Mesenteric fat pad (tissue), 1 donor: ENCODE data around the gene SMYD5. TPM values are rescaled to one million over a fixed set of nuclear protein-coding genes. Genes with fewer than 3 reads are reported as not detected.
A peak's percentile ranks its signal among the peaks of the same experiment; 100 is the strongest.

Source experiments
- DNase-seq: peaks from one replicate; pipeline ENCODE4 v3.0.0-alpha.2; 2020; ENCODE audit warnings: low spot score
- total RNA-seq: library from RNA; stranded (reverse); fragmentation: NEBNext Ultra II Directional; extraction: Animal tissue kit (Norgen Biotek cat#: 25700); gene quantifications from one replicate; pipeline ENCODE4 v1.2.1, GENCODE V29; 2021
- donor health status: DM: yes; HTN: yes; CAD: no.

SMYD5 gene
- total RNA-seq, 1 donor from 2014 or later = 25.1 TPM

GRCh38 chr2:73203055-73203681 lies 10.9 kb upstream of the SMYD5 start:
- DNase-seq = peak; percentile 62

- DNase-seq = no peak
Observed at GRCh38 chr2:73205611-73206010, 8.4 kb upstream of the SMYD5 start.

GRCh38 chr2:73208258-73208657 lies 5.8 kb upstream of the SMYD5 start:
- no peak for DNase-seq

- DNase-seq = no peak
Observed at GRCh38 chr2:73210019-73210418, 4.0 kb upstream of the SMYD5 start.

GRCh38 chr2:73210696-73211095 lies 3.3 kb upstream of the SMYD5 start:
- DNase-seq = no peak

- DNase-seq = no peak
Observed at GRCh38 chr2:73212098-73212447, 2.0 kb upstream of the SMYD5 start.

GRCh38 chr2:73212448-73213176 lies 1.4 kb upstream of the SMYD5 start:
- DNase-seq = no peak

- no peak for DNase-seq
Observed at GRCh38 chr2:73215254-73215653, 1.2 kb downstream of the SMYD5 start.

- DNase-seq = no peak
Observed at GRCh38 chr2:73217160-73217559, 3.1 kb downstream of the SMYD5 start.

- DNase-seq = no peak
Observed at GRCh38 chr2:73217826-73218225, 3.8 kb downstream of the SMYD5 start.

GRCh38 chr2:73218298-73218697 lies 4.3 kb downstream of the SMYD5 start:
- DNase-seq = no peak

- no peak for DNase-seq
Observed at GRCh38 chr2:73223821-73224220, 9.8 kb downstream of the SMYD5 start.

- DNase-seq = no peak
Observed at GRCh38 chr2:73225513-73226360, 11.7 kb downstream of the SMYD5 start.

- DNase-seq = no peak
Observed at GRCh38 chr2:73227086-73227485, 13.0 kb downstream of the SMYD5 start.

- no peak for DNase-seq
Observed at GRCh38 chr2:73228631-73229030, 14.6 kb downstream of the SMYD5 start.

GRCh38 chr2:73232403-73233153 lies 18.5 kb downstream of the SMYD5 start:
- DNase-seq = no peak

GRCh38 chr2:73233154-73233931 lies 19.3 kb downstream of the SMYD5 start, which contains the start of gene PRADC1:
Gene PRADC1, minus strand, starts transcription at chr2:73233239. Its CDS starts 79 bp downstream, at chr2:73233160.
- peak; percentile 99 for DNase-seq

GRCh38 chr2:73233932-73234832 lies 20.1 kb downstream of the SMYD5 start, which contains the start of gene CCT7:
Gene CCT7, plus strand, starts transcription at chr2:73234308. Its CDS starts 71 bp downstream, at chr2:73234379.
- peak; percentile 92 for DNase-seq

GRCh38 chr2:73235315-73236028 lies 21.4 kb downstream of the SMYD5 start:
- no peak for DNase-seq
